GM19025 (cell line): ENCODE data around the gene PTPRE.

Experiments used
- ATAC-seq: cut with Tn5 transposase; IDR thresholded peaks from one replicate; pipeline ENCODE4 v1.9.1; 2021; ENCODE audit warnings: mild to moderate bottlenecking, low read depth, moderate library complexity; ENCODE audit not compliant: unreplicated experiment

Gene PTPRE

DNA sequence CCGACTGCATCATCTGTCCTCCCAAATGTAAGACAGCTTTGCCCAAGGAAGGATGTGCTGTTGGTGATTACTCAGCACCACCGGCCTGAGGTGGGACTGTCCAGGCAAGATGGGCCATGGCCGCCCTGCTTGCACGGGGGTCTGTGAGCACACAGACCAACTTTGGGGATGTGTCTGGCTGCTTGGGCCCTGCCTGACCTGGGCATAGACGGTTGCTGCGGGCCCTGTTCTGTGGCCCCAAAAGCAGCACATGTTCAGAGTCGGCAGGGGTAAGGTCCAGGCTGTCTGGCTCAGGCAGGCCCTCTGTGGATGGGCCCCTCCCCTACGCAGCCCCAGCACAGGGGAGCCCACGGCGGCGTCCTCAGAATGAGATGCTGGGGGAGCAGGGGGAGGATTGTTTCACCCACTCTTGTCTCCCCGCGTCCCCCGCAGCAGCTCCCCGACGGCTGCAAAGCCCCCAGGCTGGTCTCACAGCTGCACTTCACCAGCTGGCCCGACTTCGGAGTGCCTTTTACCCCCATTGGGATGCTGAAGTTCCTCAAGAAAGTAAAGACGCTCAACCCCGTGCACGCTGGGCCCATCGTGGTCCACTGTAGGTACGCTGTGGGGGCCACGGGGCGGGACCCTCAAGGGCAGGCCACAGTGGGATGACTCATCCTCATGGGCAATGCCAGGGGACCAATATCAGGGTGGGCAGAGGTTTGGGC is 160.9 kb downstream of the PTPRE start:
- ATAC-seq, result no peak

DNA sequence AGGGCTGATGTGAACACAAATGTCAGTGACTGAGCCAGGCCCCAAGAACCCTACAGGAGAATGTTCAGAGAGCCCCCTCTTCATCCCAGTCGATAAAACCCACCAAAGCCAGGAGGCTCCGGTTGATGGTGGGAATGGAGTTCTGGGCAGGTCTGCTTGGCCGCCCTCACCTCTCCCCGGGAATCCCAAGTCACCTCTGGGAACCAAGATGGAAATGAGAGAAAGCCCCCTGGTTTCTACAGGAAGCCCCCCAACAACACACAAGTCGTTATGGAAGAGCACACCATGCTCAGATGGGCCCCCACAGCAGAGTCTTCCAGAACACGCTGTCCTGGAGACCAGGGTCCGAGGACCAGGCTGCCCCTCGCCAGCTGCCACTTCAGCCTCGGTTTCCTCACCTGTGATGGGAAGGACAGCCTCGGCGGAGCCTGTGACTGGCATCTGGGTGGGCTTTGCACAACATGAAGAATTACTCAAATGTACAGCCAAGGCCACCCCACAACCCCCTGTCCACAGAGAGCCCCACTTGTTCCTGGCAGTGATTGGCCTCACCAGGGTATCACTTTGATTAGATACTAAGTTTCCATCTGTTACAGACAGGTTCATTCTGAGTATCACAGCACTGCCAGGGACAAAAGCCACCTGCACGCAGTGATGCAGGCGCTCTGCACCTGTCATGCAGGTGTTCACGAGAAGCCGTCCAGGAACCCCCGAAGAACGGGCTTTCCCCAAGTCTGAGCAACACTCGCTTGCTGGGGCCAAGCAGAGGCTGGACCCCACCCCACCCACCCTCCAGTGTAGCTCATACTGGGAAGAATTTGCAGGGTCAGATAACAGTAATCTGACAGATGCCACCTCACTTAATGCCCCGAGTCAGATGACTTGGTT is 161.7 kb downstream of the PTPRE start:
- no peak for ATAC-seq

DNA sequence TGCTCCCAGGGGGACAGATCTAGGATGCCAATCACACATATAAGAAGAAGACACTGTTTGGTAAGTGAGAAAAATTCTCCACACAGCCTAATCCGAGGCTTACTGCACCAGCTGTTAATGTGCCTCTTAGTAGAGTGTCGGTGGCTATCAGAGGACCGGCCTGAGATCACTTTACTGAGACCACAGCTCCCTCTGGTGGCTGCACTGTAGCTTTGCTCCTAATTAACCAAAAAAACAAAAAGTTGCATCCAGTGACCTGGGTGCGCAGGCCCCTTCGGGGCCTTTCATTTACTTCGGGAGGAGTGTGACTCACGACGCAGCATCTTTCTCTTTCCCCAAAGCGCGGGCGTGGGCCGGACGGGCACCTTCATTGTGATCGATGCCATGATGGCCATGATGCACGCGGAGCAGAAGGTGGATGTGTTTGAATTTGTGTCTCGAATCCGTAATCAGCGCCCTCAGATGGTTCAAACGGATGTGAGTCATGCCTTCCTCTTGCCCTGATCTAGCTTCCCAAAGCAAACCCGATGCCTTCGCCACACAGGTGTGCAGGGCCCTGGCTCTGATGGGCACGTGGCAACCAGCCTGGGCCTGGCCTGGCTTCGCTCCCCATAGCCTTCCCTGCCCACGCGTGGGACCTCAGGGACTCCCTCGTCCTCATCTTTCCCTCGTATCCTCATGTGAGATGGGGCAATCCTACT is 162.6 kb downstream of the PTPRE start:
- ATAC-seq, result peak; percentile 26

DNA sequence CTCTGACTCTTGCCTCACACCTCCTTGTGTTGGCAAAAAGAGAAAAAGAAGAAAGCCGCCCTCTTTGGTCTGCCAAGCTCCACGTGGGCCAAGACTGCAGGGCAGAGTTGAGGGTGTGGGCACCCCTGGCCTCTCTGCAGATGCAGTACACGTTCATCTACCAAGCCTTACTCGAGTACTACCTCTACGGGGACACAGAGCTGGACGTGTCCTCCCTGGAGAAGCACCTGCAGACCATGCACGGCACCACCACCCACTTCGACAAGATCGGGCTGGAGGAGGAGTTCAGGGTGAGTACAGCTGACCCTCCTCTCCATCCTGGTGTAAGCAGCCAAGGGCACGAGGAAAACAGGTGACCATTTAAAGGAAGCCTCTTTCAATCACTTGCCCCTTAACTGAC is 163.3 kb downstream of the PTPRE start:
- no peak for ATAC-seq

DNA sequence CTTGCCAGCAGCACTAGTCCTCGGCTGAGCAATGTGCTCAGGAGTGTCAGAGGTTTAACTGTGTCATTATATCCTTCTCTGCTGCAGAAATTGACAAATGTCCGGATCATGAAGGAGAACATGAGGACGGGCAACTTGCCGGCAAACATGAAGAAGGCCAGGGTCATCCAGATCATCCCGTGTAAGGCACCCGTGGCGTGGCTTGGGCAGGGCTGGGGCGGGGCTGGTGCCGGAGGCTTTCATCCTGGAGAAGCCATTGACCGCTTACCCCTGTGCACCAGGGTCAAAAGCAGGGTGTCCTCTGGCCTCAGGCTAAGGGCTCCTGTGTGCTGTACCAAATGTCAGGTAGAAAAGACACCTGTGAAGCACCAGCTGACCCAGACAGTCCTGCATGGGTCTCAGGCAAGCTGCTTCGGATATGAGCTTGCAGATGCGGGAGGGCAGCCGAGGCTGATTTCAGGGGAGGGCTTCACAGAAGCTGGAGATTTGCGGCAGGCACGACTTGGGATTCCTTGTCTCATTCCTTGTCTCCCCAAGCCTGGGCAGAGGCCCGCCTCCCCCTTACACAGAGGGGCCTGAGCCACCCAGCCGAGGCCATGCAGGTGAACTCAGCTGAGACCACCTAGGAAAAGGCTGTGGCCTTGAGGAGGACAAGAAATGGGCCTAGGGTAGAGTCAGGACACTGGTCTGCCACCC is 164.0 kb downstream of the PTPRE start:
- no peak for ATAC-seq

DNA sequence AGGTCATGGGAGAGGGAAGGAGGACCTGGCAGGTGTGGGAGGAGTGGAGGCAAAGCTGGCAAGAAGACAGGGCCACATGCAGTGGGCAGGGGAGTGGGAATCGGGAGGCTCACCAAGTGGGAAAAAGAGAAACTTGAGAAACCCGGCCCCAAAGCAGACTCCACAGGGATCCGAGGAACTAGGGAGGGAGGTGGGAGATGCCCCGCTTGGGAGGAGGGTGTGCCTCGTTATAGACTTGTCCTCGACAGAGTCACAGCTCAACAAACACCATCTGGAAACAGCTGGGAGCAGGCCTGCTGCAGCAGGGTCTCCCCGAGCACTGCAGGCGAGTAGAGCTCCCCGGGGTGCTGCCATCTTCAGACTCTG is 164.5 kb downstream of the PTPRE start:
- no peak for ATAC-seq

DNA sequence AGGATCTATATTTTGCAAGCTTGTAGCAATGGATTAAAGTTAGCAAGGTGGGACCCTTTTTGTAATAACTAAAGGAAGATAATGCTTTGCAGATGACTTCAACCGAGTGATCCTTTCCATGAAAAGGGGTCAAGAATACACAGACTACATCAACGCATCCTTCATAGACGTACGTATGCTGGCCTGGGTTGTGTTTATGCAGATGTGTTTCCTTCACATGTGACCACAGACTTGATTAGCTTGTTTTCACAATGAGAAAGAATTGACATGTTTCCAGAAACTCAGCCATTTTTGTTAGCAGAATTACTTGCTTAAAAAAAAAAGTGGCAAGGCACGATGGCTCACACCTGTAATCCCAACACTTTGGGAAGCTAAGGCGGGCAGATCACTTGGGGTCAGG is 165.1 kb downstream of the PTPRE start:
- ATAC-seq, result no peak

DNA sequence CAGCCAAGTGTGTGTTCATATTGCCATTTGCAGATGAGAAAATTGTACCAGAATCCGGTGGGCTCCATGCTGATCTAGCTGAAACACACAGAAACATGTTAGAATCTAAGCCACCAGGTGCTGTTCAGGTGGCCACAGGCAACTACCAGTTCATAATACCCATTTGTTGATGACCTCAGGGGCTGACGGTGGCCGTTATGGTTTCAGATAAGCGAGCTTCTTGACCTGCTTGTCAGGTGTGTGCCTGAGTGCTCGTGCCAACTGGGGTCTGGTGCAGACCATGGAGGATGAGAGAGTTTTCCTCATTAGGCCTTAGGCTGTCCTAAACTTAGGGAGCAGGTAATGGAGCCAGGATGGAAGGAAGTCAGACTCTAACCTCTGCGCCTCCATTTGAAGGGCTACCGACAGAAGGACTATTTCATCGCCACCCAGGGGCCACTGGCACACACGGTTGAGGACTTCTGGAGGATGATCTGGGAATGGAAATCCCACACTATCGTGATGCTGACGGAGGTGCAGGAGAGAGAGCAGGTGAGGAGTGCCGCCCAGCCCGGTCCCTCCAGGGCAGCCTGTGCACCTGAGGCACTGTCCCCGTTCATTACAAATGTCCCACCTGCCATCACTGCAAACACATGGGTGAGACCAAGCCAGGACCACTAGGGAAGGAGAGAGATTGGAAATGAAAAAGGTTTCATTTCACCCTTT is 166.2 kb downstream of the PTPRE start:
- ATAC-seq, result no peak

DNA sequence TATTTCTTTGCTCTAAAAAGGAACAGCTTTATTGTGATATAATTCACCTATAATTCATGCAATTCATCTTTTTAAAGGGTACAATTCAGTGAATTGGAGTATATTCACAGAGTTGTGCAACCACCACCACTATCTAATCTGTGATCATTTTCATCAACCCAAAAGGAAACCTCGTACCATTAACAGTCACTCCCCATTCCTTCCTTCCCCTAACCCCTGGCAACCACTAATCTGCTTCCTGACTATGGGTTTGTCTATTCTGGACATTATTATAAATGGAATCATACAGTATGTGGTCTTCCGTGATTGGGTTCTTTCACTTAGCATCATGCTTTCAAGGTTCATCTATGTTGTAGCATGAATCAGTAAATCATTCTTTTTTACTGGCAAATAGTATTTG is 167.0 kb downstream of the PTPRE start:
- ATAC-seq, result no peak

DNA sequence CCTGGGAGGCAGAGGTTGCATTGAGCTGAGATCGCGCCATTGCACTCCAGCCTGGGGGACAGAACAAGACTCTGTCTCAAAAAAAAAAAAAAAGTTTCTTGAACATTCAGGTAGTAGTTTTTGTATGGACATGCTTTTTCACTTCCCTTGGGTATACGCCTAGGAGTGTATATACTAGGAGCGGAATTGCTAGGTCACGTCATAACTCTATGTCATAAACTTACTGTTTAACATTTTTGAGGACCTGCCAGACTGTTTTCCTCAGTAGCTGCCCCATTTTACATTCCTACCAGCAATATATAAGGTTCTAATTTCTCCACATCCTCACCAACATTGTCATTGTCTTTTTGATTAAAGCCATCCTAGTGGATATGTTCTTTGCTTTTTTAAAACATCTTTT is 167.7 kb downstream of the PTPRE start:
- ATAC-seq, result no peak

DNA sequence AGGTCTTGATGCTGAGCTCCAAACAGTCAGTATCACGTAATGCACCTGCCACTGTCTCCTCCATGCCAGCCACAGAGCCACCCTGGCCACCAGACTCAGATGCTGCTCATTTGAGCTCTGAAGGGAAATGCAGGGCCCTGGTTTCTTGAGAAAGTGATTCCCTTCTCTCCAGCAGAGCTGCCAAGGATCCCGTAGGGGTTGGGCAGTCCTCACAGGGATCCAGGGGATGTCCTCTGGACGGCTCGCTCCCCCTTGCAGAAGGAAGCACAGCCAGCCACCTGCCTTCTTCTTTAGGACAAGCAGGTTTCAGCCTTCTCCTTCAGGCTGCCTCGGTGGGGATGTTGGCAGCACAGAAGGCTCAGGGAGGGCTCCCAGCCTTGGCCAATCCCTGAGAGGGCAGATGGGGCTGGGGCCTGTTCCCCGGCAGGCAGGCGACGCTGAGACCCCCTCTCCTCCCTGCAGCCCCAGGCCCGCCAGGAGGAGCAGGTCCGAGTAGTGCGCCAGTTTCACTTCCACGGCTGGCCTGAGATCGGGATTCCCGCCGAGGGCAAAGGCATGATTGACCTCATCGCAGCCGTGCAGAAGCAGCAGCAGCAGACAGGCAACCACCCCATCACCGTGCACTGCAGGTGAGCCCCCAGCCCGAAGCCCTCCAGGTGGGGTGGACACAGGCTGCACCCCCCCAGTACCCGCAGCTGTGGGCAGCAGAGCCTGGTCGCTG is 170.4 kb downstream of the PTPRE start:
- ATAC-seq, result no peak

DNA sequence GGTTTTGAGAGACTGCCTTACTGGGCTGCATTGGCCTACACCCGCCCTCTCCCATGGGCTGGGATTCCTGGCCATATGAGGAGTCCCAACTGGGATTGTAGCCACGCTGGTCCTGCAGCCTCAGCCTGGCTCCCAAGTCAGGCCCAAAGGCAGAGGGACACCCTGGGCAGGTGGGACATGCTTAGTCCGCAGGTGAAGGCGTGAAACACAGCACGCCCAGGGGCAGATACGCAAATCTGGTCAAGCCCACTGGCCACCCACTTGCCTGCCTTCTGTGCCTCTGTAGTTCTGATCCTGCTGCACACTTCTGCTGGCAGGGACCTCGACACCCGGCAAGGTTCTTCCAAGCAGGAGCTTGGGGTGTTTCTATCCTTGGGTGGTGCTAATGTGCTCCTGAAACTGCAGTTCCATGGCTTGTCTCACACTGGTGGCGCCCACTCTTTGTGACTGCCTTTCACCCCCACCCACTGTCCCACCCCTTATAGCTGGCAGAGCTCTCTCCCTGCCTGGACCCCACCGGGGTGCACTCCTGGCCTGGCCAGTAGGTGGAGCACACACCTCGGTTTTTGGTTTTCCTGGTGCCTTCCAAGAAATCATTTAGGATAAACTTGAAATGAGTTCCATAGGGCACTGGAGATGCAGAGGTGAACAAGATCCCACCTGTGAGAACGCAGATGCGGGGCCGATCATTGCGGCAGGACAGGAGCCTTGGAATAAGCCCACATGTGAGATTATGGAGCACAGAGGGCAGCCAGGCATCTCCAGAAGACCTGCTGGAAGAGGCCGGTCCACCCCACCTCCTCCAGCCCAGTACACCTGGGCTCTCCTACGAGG is 171.4 kb downstream of the PTPRE start:
- ATAC-seq, result peak; percentile 57

DNA sequence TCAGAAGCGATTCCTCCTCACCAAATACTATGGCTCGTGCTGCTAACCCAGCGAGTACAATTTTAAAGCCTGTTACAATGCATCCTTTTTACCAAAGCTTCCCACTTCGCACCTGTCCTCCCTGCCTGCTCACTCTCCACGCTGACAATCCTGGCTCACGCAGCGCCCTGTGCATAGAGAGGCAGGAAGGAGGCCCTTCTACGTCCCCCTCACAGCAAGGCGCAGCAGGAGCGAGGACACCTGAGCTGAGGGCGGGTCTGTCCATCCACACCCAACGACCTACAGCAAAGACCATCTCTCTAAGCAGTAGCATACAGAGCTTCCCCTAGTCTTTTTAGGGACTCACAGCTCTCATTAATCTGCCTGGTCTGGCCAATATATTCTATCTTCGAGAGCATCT is 173.3 kb downstream of the PTPRE start:
- no peak for ATAC-seq

DNA sequence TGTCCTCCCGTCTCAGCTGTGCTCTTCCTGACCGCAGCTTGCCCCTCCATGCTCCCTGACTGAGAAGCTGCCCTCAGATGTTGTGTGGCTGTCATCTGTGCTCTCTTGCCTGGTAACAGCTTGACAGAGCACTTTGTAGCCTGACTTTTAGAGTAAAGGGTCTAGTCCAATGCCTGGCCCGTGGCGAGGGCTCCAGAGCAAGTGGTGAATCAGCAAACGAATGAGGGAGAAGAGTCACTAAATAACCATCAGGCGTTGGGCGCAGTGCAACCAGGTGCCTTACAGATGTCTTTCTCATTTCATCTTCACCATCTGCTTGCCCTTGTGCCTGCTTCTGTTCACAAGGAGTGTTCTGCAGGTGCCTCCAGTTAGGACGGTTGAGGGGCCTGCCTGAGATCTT is 173.7 kb downstream of the PTPRE start:
- no peak for ATAC-seq

DNA sequence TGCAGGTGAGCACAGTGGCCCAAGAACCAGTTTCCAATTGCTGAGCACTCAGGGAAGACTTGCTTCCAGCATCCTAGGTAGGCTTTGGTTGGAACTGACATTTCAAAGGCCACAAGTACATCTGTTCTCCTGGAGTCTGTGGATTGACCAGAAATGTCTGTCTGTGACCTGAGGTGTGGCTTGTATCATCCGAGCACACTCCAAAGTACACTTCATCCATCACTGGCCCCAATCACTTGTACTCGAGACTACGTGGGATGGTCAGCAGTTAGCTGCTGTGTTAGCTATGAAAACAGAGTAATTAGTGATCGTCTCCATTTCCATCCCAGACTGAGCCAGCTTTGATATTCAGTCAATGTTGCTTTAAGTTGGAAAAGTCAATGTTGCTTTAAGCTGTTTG is 174.3 kb downstream of the PTPRE start:
- no peak for ATAC-seq

DNA sequence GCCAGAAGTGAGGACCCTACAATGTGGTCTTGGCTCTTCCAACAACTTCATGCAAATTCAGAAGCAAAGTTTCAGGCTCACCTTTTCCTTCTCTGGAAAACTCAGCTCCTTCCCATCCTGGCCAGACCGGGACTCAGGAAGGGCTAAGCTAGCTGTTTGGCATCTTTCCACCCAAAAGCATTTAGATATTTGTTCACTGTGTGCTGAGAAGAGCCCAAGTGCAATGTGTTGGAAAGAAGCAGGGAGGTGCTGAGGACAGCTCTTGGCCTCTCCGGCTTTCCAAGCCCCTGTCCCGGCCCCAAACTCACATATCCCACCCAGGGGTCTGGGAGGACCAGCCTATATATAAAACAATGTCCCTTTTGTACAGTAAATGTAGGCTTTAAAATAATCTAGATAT is 174.8 kb downstream of the PTPRE start:
- ATAC-seq, result no peak

DNA sequence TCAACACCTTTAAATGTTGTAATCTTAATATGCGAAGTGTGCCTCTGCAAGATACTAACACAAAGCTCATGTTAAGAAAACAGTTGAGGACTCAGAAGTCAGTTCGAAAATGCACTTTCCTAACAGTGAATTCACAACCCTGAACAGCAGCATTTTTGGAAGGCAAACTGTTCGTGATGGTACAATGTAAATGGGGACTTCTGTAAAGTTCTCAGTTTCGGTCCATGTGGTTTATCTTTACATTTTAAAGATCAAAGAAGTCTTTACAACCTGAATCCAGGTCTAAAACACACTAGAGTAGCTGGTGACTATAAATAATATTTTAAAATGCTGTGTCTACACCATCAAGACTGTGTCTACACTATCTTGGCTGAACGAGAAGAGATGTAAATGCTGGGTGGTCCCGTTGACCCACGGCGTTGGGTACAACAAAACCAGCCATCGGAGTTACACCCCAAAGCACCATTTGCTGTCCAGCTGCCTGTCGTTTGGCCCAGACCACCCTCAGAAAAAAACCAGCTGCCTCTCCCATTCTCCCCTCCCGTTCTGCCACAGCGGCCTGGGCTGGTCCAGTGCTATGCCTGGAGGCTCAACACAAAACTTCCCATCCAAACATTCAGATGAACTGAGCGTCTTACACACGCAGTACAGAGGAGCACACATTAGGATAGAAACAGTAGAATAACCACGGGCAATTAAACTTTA is 176.4 kb downstream of the PTPRE start:
- no peak for ATAC-seq

DNA sequence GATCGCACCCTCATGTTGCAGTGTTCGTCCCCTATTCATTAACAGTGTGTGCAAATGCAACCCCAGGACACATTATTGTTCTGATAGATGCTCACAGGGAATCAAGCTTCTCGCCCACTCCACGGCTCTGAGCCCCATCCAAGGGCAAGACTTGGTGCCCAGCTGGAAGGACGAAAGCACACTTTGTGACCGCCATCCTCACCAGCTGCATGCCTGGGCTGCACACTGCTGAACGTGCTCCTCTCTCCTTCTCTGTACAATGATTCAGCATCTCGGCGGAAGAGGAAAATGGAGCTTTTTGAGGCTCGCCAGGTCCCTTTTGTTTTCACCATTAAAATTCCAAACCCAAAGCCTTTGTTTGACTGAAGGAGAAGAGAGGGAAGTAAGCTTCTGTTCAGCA is 177.5 kb downstream of the PTPRE start:
- ATAC-seq, result no peak
